Amniotic epithelial cell (primary cell): Measurements from ENCODE around the gene ZNF773.
"Not testable (repeated sequence)": the region's sequence is repeated elsewhere in the genome, so short reads cannot be mapped to it uniquely, and the experiment has no call there.

Experiments used
- DNase-seq: peaks from one replicate; pipeline ENCODE4 v3.0.0-alpha.2; 2010; ENCODE audit warnings: low read depth

ZNF773 gene

GRCh38 chr19:57499680-57500395, at the start of gene ZNF773:
Gene ZNF773, plus strand, starts transcription at chr19:57499938. Its CDS starts 143 bp downstream, at chr19:57500081.
- DNase-seq: peak; percentile 95

GRCh38 chr19:57452307-57452706, 47.4 kb upstream of the ZNF773 start:
- DNase-seq: no peak

GRCh38 chr19:57465680-57466381, 33.9 kb upstream of the ZNF773 start:
- DNase-seq: peak; percentile 15

- no peak for DNase-seq
These were observed 33.2 kb upstream of the ZNF773 start for GRCh38 chr19:57466489-57466888.

- peak; percentile 41 for DNase-seq
These were observed 26.1 kb upstream of the ZNF773 start for GRCh38 chr19:57473646-57474045.

- DNase-seq: peak; percentile 95
These were observed 22.3 kb upstream of the ZNF773 start, which contains the start of gene ZNF772 for GRCh38 chr19:57477191-57478008. Gene ZNF772, minus strand, starts transcription at chr19:57477566. Its CDS starts 257 bp downstream, at chr19:57477309.

- DNase-seq: peak; percentile 81
These were observed 12.1 kb upstream of the ZNF773 start, which contains the start of gene ZNF419 for GRCh38 chr19:57487477-57488298. Gene ZNF419, plus strand, starts transcription at chr19:57487750. Its CDS starts 201 bp downstream, at chr19:57487951.

- DNase-seq: not testable (repeated sequence)
These were observed 11.5 kb upstream of the ZNF773 start for GRCh38 chr19:57488299-57488644.

GRCh38 chr19:57499332-57499679, 432 bp upstream of the ZNF773 start:
- not testable (repeated sequence) for DNase-seq

GRCh38 chr19:57500400-57500799, 662 bp downstream of the ZNF773 start:
- peak; percentile 36 for DNase-seq

- no peak for DNase-seq
These were observed 6.4 kb downstream of the ZNF773 start for GRCh38 chr19:57506163-57506562.

- DNase-seq: no peak
These were observed 11.7 kb downstream of the ZNF773 start for GRCh38 chr19:57511484-57511883.

GRCh38 chr19:57512845-57513244, 13.1 kb downstream of the ZNF773 start:
- peak; percentile 47 for DNase-seq

GRCh38 chr19:57515255-57515654, 15.5 kb downstream of the ZNF773 start:
- no peak for DNase-seq

GRCh38 chr19:57518021-57518420, 18.3 kb downstream of the ZNF773 start:
- not testable (repeated sequence) for DNase-seq

GRCh38 chr19:57527136-57527881, 27.6 kb downstream of the ZNF773 start, which contains the start of gene ZNF549:
Gene ZNF549, plus strand, starts transcription at chr19:57527356. Its CDS starts 218 bp downstream, at chr19:57527574.
- DNase-seq: peak; percentile 92

GRCh38 chr19:57537953-57538547, 38.3 kb downstream of the ZNF773 start:
- no peak for DNase-seq

- DNase-seq: no peak
These were observed 46.8 kb downstream of the ZNF773 start for GRCh38 chr19:57546513-57546912.

GRCh38 chr19:57552432-57552831, 52.7 kb downstream of the ZNF773 start:
- DNase-seq: no peak

GRCh38 chr19:57557659-57558058, 57.9 kb downstream of the ZNF773 start:
- DNase-seq: no peak
